Measurements from ENCODE around the gene PIGK. TPM values are rescaled to one million over a fixed set of nuclear protein-coding genes. Genes with fewer than 3 reads are reported as not detected.

Gene PIGK
- total RNA-seq, 5 donors from 2014 or later (not counting 1 experiment from before 2014, with no cell fraction given), result 17.9 to 23.9 (median 21.2) TPM

DNA sequence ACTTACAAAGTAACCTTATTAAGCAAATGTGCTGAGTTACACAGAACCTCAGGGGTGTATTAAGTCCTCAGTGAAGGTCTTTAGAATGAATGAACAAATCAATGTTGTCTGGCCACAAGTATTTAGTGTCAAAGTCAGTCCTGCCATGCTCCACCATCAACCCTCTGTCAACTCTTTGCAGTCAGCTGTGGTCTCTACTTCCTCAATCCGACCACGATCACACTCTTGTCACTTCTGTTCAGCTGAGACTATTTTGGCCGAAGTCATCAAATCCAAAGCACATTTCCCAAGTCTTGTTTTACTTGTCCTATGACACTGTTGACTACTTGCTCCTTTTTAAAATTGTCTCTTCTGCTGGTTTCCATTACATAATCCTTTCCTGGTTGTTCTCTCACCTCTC lies 178.4 kb downstream of the PIGK start:
- H3K27me3 ChIP-seq (replicated peaks in 1 of 2; ENCODE audit: control insufficient read depth in 2 of 2, extremely low read depth in 1 of 2, insufficient read depth in 2 of 2, low read length in 1 of 2), result peaks cover 0 to 5% of the 10 kb centered on the region in 2 experiments
- no peaks in the 10 kb centered on the region for H3K4me1 ChIP-seq (ENCODE audit: control insufficient read depth in 1 of 2, extremely low read depth in 1 of 2, insufficient read depth in 2 of 2, low read length in 2 of 2)
- no peak overlapping the region for H3K27ac Mint-ChIP-seq
- peaks cover 4 to 6% of the 10 kb centered on the region in 2 donors for H3K27me3 Mint-ChIP-seq
- no peak overlapping the region for H3K4me3 ChIP-seq (ENCODE audit: control insufficient read depth in 1 of 2, extremely low read depth in 1 of 2, low read length in 1 of 2)
- no peaks in the 10 kb centered on the region for H3K4me1 Mint-ChIP-seq
- no peaks in the 10 kb centered on the region for H3K36me3 Mint-ChIP-seq
- H3K4me3 Mint-ChIP-seq, result no peak overlapping the region
- CTCF ChIA-PET, result no interaction called here
- no peak for DNase-seq
- H3K27ac ChIP-seq (ENCODE audit: low read length), result no peak overlapping the region
- POLR2A ChIA-PET, result no interaction called here
- 19% methylated on average over 3 of the region's 3 CpGs for WGBS (ENCODE audit: insufficient coverage)
- H3K36me3 ChIP-seq (ENCODE audit: control insufficient read depth in 2 of 2, extremely low read depth in 1 of 2, insufficient read depth in 1 of 2, low read length in 1 of 2), result no peaks in the 10 kb centered on the region
- peaks cover 0 to 9% (median 7%) of the 10 kb centered on the region in 3 donors for H3K9me3 Mint-ChIP-seq
- H3K9me3 ChIP-seq, result no peaks in the 10 kb centered on the region
- no peak for ATAC-seq (replicated peaks in 1 of 4)

DNA sequence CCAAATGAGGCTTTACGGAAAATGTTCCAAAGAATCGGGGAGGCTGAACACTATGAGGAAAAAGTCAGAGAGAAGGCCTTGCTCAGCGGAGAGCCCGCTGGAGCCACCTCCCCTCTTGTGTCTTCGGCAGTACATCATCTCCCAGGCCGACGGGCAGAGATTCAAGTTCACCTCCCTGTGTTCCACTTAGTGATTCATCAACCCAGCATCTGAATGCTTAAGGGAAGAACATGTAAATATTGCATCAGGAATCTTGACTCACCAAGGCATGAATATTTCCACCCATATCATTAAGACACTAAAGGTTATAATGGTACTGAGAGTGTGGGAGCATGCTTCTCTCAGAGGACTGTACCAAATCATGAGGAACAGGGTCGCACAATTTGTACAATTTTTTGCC lies 179.5 kb downstream of the PIGK start:
- no peak for DNase-seq
- Mint-ChIP-seq H3K4me3 (no peak overlapping the region), H3K9me3 (peaks cover 0 to 9% (median 7%) of the 10 kb centered on the region in 3 donors), H3K4me1 (no peaks in the 10 kb centered on the region), H3K36me3 (no peaks in the 10 kb centered on the region), H3K27ac (no peak overlapping the region), H3K27me3 (peaks cover 4 to 6% of the 10 kb centered on the region in 2 donors)
- ChIA-PET POLR2A (no interaction called here), CTCF (no interaction called here)
- 95% methylated on average over 4 of the region's 8 CpGs for WGBS (ENCODE audit: insufficient coverage)
- ATAC-seq (replicated peaks in 1 of 4), result no peak
- Histone ChIP-seq H3K27me3 (replicated peaks in 1 of 2; ENCODE audit: control insufficient read depth in 2 of 2, extremely low read depth in 1 of 2, insufficient read depth in 2 of 2, low read length in 1 of 2) (peaks cover 0 to 5% of the 10 kb centered on the region in 2 experiments), H3K36me3 (ENCODE audit: control insufficient read depth in 2 of 2, extremely low read depth in 1 of 2, insufficient read depth in 1 of 2, low read length in 1 of 2) (no peaks in the 10 kb centered on the region), H3K27ac (ENCODE audit: low read length) (no peak overlapping the region), H3K4me1 (ENCODE audit: control insufficient read depth in 1 of 2, extremely low read depth in 1 of 2, insufficient read depth in 2 of 2, low read length in 2 of 2) (no peaks in the 10 kb centered on the region), H3K4me3 (ENCODE audit: control insufficient read depth in 1 of 2, extremely low read depth in 1 of 2, low read length in 1 of 2) (no peak overlapping the region), H3K9me3 (no peaks in the 10 kb centered on the region)

DNA sequence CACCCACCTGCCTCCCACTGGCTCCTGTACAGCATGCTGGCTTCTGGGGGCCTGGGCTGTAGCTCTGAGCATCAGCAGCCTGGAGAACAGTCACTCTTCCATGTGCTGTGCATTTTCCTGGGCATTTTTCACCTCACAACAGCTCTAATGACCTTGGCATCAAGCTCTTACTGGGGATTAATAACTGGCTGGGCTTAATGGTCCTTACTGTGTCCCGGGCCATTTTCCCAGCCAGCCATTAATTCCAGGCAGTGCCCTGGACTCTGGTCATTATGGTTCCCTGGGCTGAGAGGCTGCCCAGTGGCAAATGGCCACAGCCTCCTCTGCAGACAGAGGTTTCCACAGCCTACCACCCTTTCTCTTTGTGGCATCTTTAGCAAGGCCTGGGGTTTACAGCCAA lies 180.1 kb downstream of the PIGK start:
- Mint-ChIP-seq H3K4me1 (no peaks in the 10 kb centered on the region), H3K27me3 (peaks cover 6 to 7% of the 10 kb centered on the region in 2 donors), H3K27ac (no peak overlapping the region), H3K4me3 (no peak overlapping the region), H3K36me3 (no peaks in the 10 kb centered on the region), H3K9me3 (peaks cover 0 to 9% (median 7%) of the 10 kb centered on the region in 3 donors)
- no peak overlapping the region for H3K27ac ChIP-seq (ENCODE audit: low read length)
- no peaks in the 10 kb centered on the region for H3K9me3 ChIP-seq
- DNase-seq, result no peak
- H3K4me3 ChIP-seq (ENCODE audit: control insufficient read depth in 1 of 2, extremely low read depth in 1 of 2, low read length in 1 of 2), result no peak overlapping the region
- ChIA-PET POLR2A (no interaction called here), CTCF (no interaction called here)
- no peaks in the 10 kb centered on the region for H3K36me3 ChIP-seq (ENCODE audit: control insufficient read depth in 2 of 2, extremely low read depth in 1 of 2, insufficient read depth in 1 of 2, low read length in 1 of 2)
- no peak for ATAC-seq (replicated peaks in 1 of 4)
- H3K27me3 ChIP-seq (replicated peaks in 1 of 2; ENCODE audit: control insufficient read depth in 2 of 2, extremely low read depth in 1 of 2, insufficient read depth in 2 of 2, low read length in 1 of 2), result peaks cover 0 to 2% of the 10 kb centered on the region in 2 experiments
- H3K4me1 ChIP-seq (ENCODE audit: control insufficient read depth in 1 of 2, extremely low read depth in 1 of 2, insufficient read depth in 2 of 2, low read length in 2 of 2), result no peaks in the 10 kb centered on the region
- WGBS (ENCODE audit: insufficient coverage), result 92% methylated on average over 1 of the region's 1 CpG

Other genes starting within 250 kb of the PIGK start
- 10 to 100 TPM; 13.9 to 29.2 (median 26.3) TPM for gene AK5, start 62.6 kb upstream of the PIGK start, total RNA-seq

Data from T-cell (primary cell).